ENCODE results near the gene GRIN2C.

- no peak for TF ChIP-seq EZH2 (IDR thresholded peaks at IDR 0.05; ENCODE audit: insufficient read depth, low read length)
- no peak for TF ChIP-seq CTCF (IDR thresholded peaks at IDR 0.05; ENCODE audit: insufficient read depth, low read depth, low read length)
Observed at GRCh38 chr17:74799097-74799496, 60.6 kb downstream of the GRIN2C start.
